Neural cell (in vitro differentiated cells): Measurements from ENCODE around the gene NOB1. TPM values are rescaled to one million over a fixed set of nuclear protein-coding genes. Genes with fewer than 3 reads are reported as not detected.

Source experiments
- H2AFZ ChIP-seq: fragments of 200-600, 300-800 bp; sonication (generic), shearing (Covaris generic); 2 replicates; pipeline ENCODE4 v1.6.0; 2014; ENCODE audit warnings: low read depth, mild to moderate bottlenecking, antibody characterized with exemption, low read length, moderate library complexity
- H3F3A ChIP-seq: fragments of 200-600 bp; shearing (Covaris generic); 2 replicates; pipeline ENCODE4 v1.6.1; 2016; ENCODE audit warnings: mild to moderate bottlenecking, moderate library complexity, mixed read lengths, antibody characterized with exemption, low read length; ENCODE audit not compliant: insufficient read depth, poor library complexity, severe bottlenecking
- H3K27ac ChIP-seq: fragments of 200-600, 300-800 bp; sonication (generic), shearing (Covaris generic); 2 replicates; pipeline ENCODE4 v1.5.1; 2014; ENCODE audit warnings: mild to moderate bottlenecking, low read length, moderate library complexity
- H3K27me3 ChIP-seq: fragments of 300-800, 200-600 bp; sonication (generic), shearing (Covaris generic); 2 replicates; pipeline ENCODE4 v1.6.0; 2014; ENCODE audit warnings: mild to moderate bottlenecking, low read depth, low read length, moderate library complexity; ENCODE audit not compliant: insufficient read depth
- H3K36me3 ChIP-seq: fragments of 300-800, 200-600 bp; sonication (generic), shearing (Covaris generic); 2 replicates; pipeline ENCODE4 v1.5.1; 2014; ENCODE audit warnings: mild to moderate bottlenecking, antibody characterized with exemption, low read length, moderate library complexity; ENCODE audit not compliant: insufficient read depth
- H3K4me2 ChIP-seq: fragments of 300-800, 200-600 bp; sonication (generic), shearing (Covaris generic); 2 replicates; pipeline ENCODE4 v1.6.0; 2014; ENCODE audit warnings: mild to moderate bottlenecking, low read length
- H3K4me3 ChIP-seq: fragments of 300-800, 200-600 bp; sonication (generic), shearing (Covaris generic); 2 replicates; pipeline ENCODE4 v1.5.1; 2014; ENCODE audit warnings: mild to moderate bottlenecking, low read length, moderate library complexity
- H3K79me2 ChIP-seq: fragments of 200-600 bp; shearing (Covaris generic); replicated peaks from 2 replicates; pipeline ENCODE4 v1.6.0; 2014; ENCODE audit warnings: mild to moderate bottlenecking, low read length, moderate library complexity; ENCODE audit not compliant: insufficient read depth
- H3K9ac ChIP-seq: fragments of 300-800, 200-600 bp; sonication (generic), shearing (Covaris generic); 2 replicates; pipeline ENCODE4 v1.6.1; 2016; ENCODE audit warnings: mild to moderate bottlenecking, low read length, mixed read lengths
- H3K9me2 ChIP-seq: fragments of 200-600 bp; shearing (Covaris generic); 2 replicates; pipeline ENCODE4 v1.6.1; 2016; ENCODE audit warnings: mild to moderate bottlenecking, low read length, mixed read lengths; ENCODE audit not compliant: insufficient read depth
- H3K9me3 ChIP-seq: fragments of 200-600, 300-800 bp; sonication (generic), shearing (Covaris generic); 2 replicates; pipeline ENCODE4 v1.6.1; 2016; ENCODE audit warnings: mild to moderate bottlenecking, mixed run types, low read length, moderate library complexity, mixed read lengths
- H4K20me1 ChIP-seq: fragments of 200-600 bp; shearing (Covaris generic); 2 replicates; pipeline ENCODE4 v1.6.1; 2016; ENCODE audit warnings: mild to moderate bottlenecking, mixed run types; ENCODE audit not compliant: insufficient read depth
- CTCF ChIP-seq: fragments of 450-650 bp; IDR thresholded peaks from 2 replicates; pipeline ENCODE4 v1.5.1; 2014; ENCODE audit warnings: antibody characterized with exemption, mild to moderate bottlenecking, moderate library complexity; ENCODE audit not compliant: poor library complexity, severe bottlenecking
- EP300 ChIP-seq: fragments of 450-650 bp; conservative IDR thresholded peaks from 2 replicates; pipeline ENCODE4 v1.6.1; 2014; ENCODE audit warnings: antibody characterized with exemption, mild to moderate bottlenecking, moderate library complexity; ENCODE audit not compliant: poor library complexity, severe bottlenecking
- MXI1 ChIP-seq: fragments of 450-650 bp; conservative IDR thresholded peaks from 2 replicates; pipeline ENCODE4 v1.6.1; 2014; ENCODE audit warnings: antibody characterized with exemption, mild to moderate bottlenecking; ENCODE audit not compliant: poor library complexity, severe bottlenecking
- POLR2AphosphoS5 ChIP-seq: IDR thresholded peaks from 2 replicates; pipeline ENCODE4 v1.6.1; 2012
- RAD21 ChIP-seq: fragments of 450-650 bp; conservative IDR thresholded peaks from 2 replicates; pipeline ENCODE4 v1.6.1; 2014; ENCODE audit warnings: antibody characterized with exemption, mild to moderate bottlenecking, moderate library complexity
- REST ChIP-seq: IDR thresholded peaks from 2 replicates; pipeline ENCODE4 v1.6.1; 2012; ENCODE audit warnings: borderline replicate concordance
- TAF1 ChIP-seq: IDR thresholded peaks from 2 replicates; pipeline ENCODE4 v1.6.1; 2012; ENCODE audit warnings: low read depth
- polyA plus RNA-seq: library from polyadenylated mRNA; depleted of rRNA; stranded (reverse); fragments of >200 nt; gene quantifications from 2 replicates; pipeline ENCODE4 v1.2.3, GENCODE V29; 2014

Gene NOB1
- polyA plus RNA-seq, 1 donor from 2014 or later, result 8.7 TPM

- Histone ChIP-seq H3K36me3 (peaks cover 8% of the 10 kb centered on the region), H3K9me3 (no peaks in the 10 kb centered on the region), H3F3A (no peaks in the 10 kb centered on the region), H3K4me2 (no peak overlapping the region), H3K4me3 (no peak overlapping the region), H4K20me1 (no peaks in the 10 kb centered on the region), H3K27me3 (no peaks in the 10 kb centered on the region), H3K9me2 (no peaks in the 10 kb centered on the region), H3K79me2 (no peaks in the 10 kb centered on the region), H3K27ac (no peak overlapping the region), H2AFZ (no peak overlapping the region), H3K9ac (no peak overlapping the region)
- TF ChIP-seq RAD21 (no peak), POLR2AphosphoS5 (no peak), REST (no peak), CTCF (no peak)
These were observed 10.1 kb downstream of the NOB1 start for GRCh38 chr16:69744363-69745231.

GRCh38 chr16:69741951-69742904, 12.5 kb downstream of the NOB1 start:
- no peak overlapping the region for H3K9ac ChIP-seq
- no peak overlapping the region for H3K4me2 ChIP-seq
- TF ChIP-seq REST, result no peak
- no peak for TF ChIP-seq TAF1
- no peak for TF ChIP-seq RAD21
- no peak for TF ChIP-seq POLR2AphosphoS5
- no peak for TF ChIP-seq CTCF
- no peak for TF ChIP-seq MXI1
- TF ChIP-seq EP300, result no peak
- H2AFZ ChIP-seq, result no peak overlapping the region
- H3K9me2 ChIP-seq, result no peaks in the 10 kb centered on the region
- H3K27me3 ChIP-seq, result no peaks in the 10 kb centered on the region
- no peaks in the 10 kb centered on the region for H3K9me3 ChIP-seq
- no peaks in the 10 kb centered on the region for H3K79me2 ChIP-seq
- H3F3A ChIP-seq, result no peaks in the 10 kb centered on the region
- no peaks in the 10 kb centered on the region for H3K36me3 ChIP-seq
- no peaks in the 10 kb centered on the region for H4K20me1 ChIP-seq
- no peak overlapping the region for H3K4me3 ChIP-seq
- H3K27ac ChIP-seq, result no peak overlapping the region
